IMR-90 (cell line): ENCODE results near the gene ACSS1.

Experiments
- CEBPB ChIP-seq: IDR thresholded peaks from 2 replicates; pipeline ENCODE4 v1.6.1; 2012; ENCODE audit warnings: low read depth, low read length, improper control_type of control experiment
- FOS ChIP-seq: fragments of 150-350 bp; IDR thresholded peaks from 2 replicates; pipeline ENCODE4 v1.6.1; 2016; ENCODE audit warnings: low read depth, low read length
- MAFK ChIP-seq: IDR thresholded peaks from 2 replicates; pipeline ENCODE4 v1.6.1; 2012; ENCODE audit warnings: low read depth, low read length, improper control_type of control experiment
- MXI1 ChIP-seq: IDR thresholded peaks from 2 replicates; pipeline ENCODE4 v1.6.1; 2012; ENCODE audit warnings: low read depth, mild to moderate bottlenecking, low read length, moderate library complexity, borderline replicate concordance
- POLR2A ChIP-seq: IDR thresholded peaks from 2 replicates; pipeline ENCODE4 v1.6.1; 2012; ENCODE audit warnings: mild to moderate bottlenecking, low read depth, low read length
- RAD21 ChIP-seq: IDR thresholded peaks from 2 replicates; pipeline ENCODE4 v1.6.1; 2012; ENCODE audit warnings: low read length, improper control_type of control experiment
- RFX5 ChIP-seq: IDR thresholded peaks from 2 replicates; pipeline ENCODE4 v1.8.0; 2012; ENCODE audit warnings: low read depth, mild to moderate bottlenecking, low read length, moderate library complexity
- TF ChIP-seq, protein P1 (sequence below): conservative IDR thresholded peaks from 2 replicates; pipeline ENCODE4 v1.5.1; 2012; ENCODE audit warnings: mild to moderate bottlenecking, low read depth, low read length, improper control_type of control experiment
- TF ChIP-seq, protein P2 (sequence below): fragments of 150-350 bp; IDR thresholded peaks from 2 replicates; pipeline ENCODE4 v1.6.1; 2017; ENCODE audit warnings: mild to moderate bottlenecking, antibody characterized with exemption, low read length, low read depth
- TF ChIP-seq, protein P3 (sequence below): fragments of 150-350 bp; IDR thresholded peaks from 2 replicates; pipeline ENCODE4 v1.6.1; 2016; ENCODE audit warnings: low read depth, mild to moderate bottlenecking, low read length, moderate library complexity, borderline replicate concordance

DNA sequence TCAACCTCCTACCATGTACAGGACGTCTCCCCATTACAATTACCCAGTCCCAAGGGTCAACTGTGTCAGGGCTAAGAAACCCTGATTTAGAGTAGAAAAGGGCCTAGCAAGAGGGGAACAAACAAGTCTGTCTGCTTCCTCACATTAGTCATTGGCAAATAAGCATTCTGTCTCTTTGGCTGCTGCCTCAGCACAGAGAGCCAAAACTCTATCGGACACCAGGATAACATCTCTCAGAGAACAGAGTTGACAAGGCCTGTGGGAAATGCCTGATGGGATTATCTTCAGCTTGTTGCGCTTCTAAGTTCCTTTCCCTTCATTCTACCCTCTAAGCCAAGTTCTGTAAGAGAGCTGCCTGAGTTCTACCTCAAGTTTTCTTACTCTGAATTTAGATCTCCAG, 43.0 kb upstream of the ACSS1 start:
- TF ChIP-seq POLR2A (no peak), FOS (no peak), MXI1 (no peak), RFX5 (no peak), MAFK (no peak), CEBPB (no peak), RAD21 (no peak)
- TF ChIP-seq, protein P1, sequence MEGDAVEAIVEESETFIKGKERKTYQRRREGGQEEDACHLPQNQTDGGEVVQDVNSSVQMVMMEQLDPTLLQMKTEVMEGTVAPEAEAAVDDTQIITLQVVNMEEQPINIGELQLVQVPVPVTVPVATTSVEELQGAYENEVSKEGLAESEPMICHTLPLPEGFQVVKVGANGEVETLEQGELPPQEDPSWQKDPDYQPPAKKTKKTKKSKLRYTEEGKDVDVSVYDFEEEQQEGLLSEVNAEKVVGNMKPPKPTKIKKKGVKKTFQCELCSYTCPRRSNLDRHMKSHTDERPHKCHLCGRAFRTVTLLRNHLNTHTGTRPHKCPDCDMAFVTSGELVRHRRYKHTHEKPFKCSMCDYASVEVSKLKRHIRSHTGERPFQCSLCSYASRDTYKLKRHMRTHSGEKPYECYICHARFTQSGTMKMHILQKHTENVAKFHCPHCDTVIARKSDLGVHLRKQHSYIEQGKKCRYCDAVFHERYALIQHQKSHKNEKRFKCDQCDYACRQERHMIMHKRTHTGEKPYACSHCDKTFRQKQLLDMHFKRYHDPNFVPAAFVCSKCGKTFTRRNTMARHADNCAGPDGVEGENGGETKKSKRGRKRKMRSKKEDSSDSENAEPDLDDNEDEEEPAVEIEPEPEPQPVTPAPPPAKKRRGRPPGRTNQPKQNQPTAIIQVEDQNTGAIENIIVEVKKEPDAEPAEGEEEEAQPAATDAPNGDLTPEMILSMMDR: no peak
- TF ChIP-seq, protein P2, sequence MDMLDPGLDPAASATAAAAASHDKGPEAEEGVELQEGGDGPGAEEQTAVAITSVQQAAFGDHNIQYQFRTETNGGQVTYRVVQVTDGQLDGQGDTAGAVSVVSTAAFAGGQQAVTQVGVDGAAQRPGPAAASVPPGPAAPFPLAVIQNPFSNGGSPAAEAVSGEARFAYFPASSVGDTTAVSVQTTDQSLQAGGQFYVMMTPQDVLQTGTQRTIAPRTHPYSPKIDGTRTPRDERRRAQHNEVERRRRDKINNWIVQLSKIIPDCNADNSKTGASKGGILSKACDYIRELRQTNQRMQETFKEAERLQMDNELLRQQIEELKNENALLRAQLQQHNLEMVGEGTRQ: no peak
- TF ChIP-seq, protein P3, sequence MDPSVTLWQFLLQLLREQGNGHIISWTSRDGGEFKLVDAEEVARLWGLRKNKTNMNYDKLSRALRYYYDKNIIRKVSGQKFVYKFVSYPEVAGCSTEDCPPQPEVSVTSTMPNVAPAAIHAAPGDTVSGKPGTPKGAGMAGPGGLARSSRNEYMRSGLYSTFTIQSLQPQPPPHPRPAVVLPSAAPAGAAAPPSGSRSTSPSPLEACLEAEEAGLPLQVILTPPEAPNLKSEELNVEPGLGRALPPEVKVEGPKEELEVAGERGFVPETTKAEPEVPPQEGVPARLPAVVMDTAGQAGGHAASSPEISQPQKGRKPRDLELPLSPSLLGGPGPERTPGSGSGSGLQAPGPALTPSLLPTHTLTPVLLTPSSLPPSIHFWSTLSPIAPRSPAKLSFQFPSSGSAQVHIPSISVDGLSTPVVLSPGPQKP: no peak
